ENCODE measurements around the gene AP1M2.

The AP1M2 gene

GRCh38 chr19:10602330-10603083 lies 15.4 kb upstream of the AP1M2 start:
- no peak for DNase-seq (ENCODE audit: low read depth)
- peak overlapping the region; percentile 85 for H3K4me3 ChIP-seq (ENCODE audit: low read length)
- TF ChIP-seq, protein P1, sequence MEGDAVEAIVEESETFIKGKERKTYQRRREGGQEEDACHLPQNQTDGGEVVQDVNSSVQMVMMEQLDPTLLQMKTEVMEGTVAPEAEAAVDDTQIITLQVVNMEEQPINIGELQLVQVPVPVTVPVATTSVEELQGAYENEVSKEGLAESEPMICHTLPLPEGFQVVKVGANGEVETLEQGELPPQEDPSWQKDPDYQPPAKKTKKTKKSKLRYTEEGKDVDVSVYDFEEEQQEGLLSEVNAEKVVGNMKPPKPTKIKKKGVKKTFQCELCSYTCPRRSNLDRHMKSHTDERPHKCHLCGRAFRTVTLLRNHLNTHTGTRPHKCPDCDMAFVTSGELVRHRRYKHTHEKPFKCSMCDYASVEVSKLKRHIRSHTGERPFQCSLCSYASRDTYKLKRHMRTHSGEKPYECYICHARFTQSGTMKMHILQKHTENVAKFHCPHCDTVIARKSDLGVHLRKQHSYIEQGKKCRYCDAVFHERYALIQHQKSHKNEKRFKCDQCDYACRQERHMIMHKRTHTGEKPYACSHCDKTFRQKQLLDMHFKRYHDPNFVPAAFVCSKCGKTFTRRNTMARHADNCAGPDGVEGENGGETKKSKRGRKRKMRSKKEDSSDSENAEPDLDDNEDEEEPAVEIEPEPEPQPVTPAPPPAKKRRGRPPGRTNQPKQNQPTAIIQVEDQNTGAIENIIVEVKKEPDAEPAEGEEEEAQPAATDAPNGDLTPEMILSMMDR (conservative IDR thresholded peaks at IDR 0.05; ENCODE audit: low read depth, low read length): no peak

DNA sequence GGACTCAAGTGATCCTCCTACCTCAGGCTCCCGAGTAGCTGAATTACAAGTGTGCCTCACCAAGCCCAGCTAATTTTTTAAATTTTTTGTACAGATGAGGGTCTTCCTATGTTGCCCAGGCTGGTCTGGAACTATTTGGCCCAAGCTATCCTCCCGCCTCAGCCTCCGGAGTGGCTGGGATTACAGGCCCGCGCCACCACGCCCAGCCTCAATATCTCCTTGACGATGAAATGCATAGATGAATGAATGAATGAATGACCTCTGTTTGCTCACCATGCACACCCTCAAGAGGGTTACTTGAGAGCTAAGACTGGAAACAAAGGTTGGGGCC lies 14.9 kb upstream of the AP1M2 start:
- TF ChIP-seq, protein P1 (conservative IDR thresholded peaks at IDR 0.05; ENCODE audit: low read depth, low read length): no peak
- no peak for DNase-seq (ENCODE audit: low read depth)
- peak overlapping the region; percentile 24 for H3K4me3 ChIP-seq (ENCODE audit: low read length)

DNA sequence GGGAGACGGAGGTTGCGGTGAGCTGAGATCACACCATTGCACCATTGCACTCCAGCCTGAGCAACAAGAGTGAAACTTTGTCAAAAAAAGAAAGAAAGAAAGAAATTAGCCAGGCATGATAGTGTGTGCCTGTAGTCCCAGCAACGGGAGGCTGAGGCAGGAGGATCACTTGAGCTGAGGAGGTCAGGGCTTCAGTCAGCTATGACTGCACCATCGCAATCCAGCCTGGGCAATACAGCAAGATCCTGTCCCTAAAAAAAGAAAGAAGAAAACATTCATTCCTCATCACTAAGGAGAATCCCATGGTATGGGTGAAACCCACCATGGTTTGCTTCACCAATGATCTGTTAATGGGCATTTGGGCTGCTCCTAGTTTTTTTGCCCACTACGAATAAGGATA lies 13.0 kb upstream of the AP1M2 start:
- no peak overlapping the region for H3K4me3 ChIP-seq (ENCODE audit: low read length)
- no peak for DNase-seq (ENCODE audit: low read depth)
- TF ChIP-seq, protein P1 (conservative IDR thresholded peaks at IDR 0.05; ENCODE audit: low read depth, low read length): no peak

GRCh38 chr19:10593820-10594637 lies 6.9 kb upstream of the AP1M2 start:
- DNase-seq (ENCODE audit: low read depth): no peak
- TF ChIP-seq, protein P1 (conservative IDR thresholded peaks at IDR 0.05; ENCODE audit: low read depth, low read length): no peak
- no peak overlapping the region for H3K4me3 ChIP-seq (ENCODE audit: low read length)

- DNase-seq (ENCODE audit: low read depth): no peak
- TF ChIP-seq, protein P1 (conservative IDR thresholded peaks at IDR 0.05; ENCODE audit: low read depth, low read length): no peak
- H3K4me3 ChIP-seq (ENCODE audit: low read length): no peak overlapping the region
These were observed 6.0 kb upstream of the AP1M2 start for GRCh38 chr19:10593148-10593547.

DNA sequence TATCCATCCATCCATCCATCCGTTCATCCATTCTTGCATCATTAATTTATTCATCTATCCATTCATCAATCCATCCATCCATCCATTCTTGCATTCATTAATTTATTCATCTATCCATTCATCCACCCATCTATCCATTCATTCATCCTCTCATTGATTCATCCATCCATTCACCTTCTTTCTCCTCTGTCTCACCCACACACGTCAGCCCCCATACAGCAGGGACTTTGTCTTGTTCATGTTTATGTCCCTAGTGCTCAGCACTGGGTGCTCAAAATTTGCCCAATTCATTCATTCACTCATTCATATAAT lies 683 bp upstream of the AP1M2 start:
- TF ChIP-seq, protein P1 (conservative IDR thresholded peaks at IDR 0.05; ENCODE audit: low read depth, low read length): no peak
- no peak overlapping the region for H3K4me3 ChIP-seq (ENCODE audit: low read length)
- no peak for DNase-seq (ENCODE audit: low read depth)

- no peak overlapping the region for H3K4me3 ChIP-seq (ENCODE audit: low read length)
- TF ChIP-seq, protein P1 (conservative IDR thresholded peaks at IDR 0.05; ENCODE audit: low read depth, low read length): no peak
- DNase-seq (ENCODE audit: low read depth): no peak
These were observed 716 bp downstream of the AP1M2 start for GRCh38 chr19:10586396-10586795.

All from retinal pigment epithelial cell (primary cell).